Epithelial cell of esophagus (primary cell): ENCODE data around the gene SYK.

Source experiments
- DNase-seq: peaks from one replicate; pipeline ENCODE4 v3.0.0; 2010; ENCODE audit warnings: low read depth
- H3K4me3 ChIP-seq: 2 replicates; pipeline ENCODE4 v1.5.1; 2011; ENCODE audit warnings: mild to moderate bottlenecking, low read length, control low read depth
- TF ChIP-seq, protein P1 (sequence below): IDR thresholded peaks from 2 replicates; pipeline ENCODE4 v1.5.1; 2011; ENCODE audit warnings: low read depth, mild to moderate bottlenecking, low read length, control low read depth, inconsistent platforms; ENCODE audit not compliant: insufficient read depth; ENCODE audit errors: missing control alignments

The SYK gene

GRCh38 chr9:90842176-90842777, 40.7 kb downstream of the SYK start:
- DNase-seq = no peak

DNA sequence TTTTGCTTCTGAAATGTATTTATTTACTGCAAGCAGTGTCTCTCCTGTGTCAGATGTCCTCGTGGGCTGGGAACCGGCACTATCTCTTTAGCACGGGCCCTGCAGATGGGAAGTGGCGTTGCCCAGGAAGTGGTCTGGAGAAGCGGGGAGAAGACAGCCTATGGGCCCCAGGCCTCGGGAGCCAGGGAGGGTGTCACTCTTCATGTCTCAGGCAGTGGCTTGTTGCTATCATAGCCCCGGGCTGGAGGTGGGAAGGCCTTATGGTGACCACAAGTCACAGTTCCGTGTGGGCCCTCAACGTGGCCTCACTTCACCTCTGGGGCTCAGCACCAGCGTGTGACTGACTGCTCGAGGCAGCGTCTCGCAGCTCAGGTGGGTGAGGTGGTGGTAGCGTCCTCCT, 41.4 kb downstream of the SYK start:
- no peak for DNase-seq
- TF ChIP-seq, protein P1, sequence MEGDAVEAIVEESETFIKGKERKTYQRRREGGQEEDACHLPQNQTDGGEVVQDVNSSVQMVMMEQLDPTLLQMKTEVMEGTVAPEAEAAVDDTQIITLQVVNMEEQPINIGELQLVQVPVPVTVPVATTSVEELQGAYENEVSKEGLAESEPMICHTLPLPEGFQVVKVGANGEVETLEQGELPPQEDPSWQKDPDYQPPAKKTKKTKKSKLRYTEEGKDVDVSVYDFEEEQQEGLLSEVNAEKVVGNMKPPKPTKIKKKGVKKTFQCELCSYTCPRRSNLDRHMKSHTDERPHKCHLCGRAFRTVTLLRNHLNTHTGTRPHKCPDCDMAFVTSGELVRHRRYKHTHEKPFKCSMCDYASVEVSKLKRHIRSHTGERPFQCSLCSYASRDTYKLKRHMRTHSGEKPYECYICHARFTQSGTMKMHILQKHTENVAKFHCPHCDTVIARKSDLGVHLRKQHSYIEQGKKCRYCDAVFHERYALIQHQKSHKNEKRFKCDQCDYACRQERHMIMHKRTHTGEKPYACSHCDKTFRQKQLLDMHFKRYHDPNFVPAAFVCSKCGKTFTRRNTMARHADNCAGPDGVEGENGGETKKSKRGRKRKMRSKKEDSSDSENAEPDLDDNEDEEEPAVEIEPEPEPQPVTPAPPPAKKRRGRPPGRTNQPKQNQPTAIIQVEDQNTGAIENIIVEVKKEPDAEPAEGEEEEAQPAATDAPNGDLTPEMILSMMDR = no peak
- no peak overlapping the region for H3K4me3 ChIP-seq

More at GRCh38 chr9:90842176-90842777, 40.7 kb downstream of the SYK start:
- H3K4me3 ChIP-seq = no peak overlapping the region
- TF ChIP-seq, protein P1 = no peak

GRCh38 chr9:90843525-90843924, 41.9 kb downstream of the SYK start:
- H3K4me3 ChIP-seq = no peak overlapping the region
- DNase-seq = no peak
- TF ChIP-seq, protein P1 = no peak

GRCh38 chr9:90844326-90844725, 42.7 kb downstream of the SYK start:
- TF ChIP-seq, protein P1 = no peak
- no peak for DNase-seq
- no peak overlapping the region for H3K4me3 ChIP-seq

- no peak overlapping the region for H3K4me3 ChIP-seq
- TF ChIP-seq, protein P1 = no peak
- no peak for DNase-seq
Measured at GRCh38 chr9:90846770-90847419, 45.3 kb downstream of the SYK start.

GRCh38 chr9:90847971-90848370, 46.4 kb downstream of the SYK start:
- H3K4me3 ChIP-seq = no peak overlapping the region
- DNase-seq = no peak
- TF ChIP-seq, protein P1 = no peak

GRCh38 chr9:90848866-90849265, 47.2 kb downstream of the SYK start:
- DNase-seq = no peak
- no peak overlapping the region for H3K4me3 ChIP-seq
- TF ChIP-seq, protein P1 = no peak
